GM20431 (cell line): ENCODE results near the gene PGAP6.
"Not testable (repeated sequence)": the region's sequence is repeated elsewhere in the genome, so short reads cannot be mapped to it uniquely, and the experiment has no call there.

Experiments used
- in situ Hi-C: fragments of 300-500 bp; cut with MseI, MboI; formaldehyde crosslinking; loops from one replicate; pipeline ENCODE4 v1.15.0; 2020; ENCODE audit warnings: low sequenced_read_pairs; ENCODE audit not compliant: unreplicated experiment

The PGAP6 gene

DNA sequence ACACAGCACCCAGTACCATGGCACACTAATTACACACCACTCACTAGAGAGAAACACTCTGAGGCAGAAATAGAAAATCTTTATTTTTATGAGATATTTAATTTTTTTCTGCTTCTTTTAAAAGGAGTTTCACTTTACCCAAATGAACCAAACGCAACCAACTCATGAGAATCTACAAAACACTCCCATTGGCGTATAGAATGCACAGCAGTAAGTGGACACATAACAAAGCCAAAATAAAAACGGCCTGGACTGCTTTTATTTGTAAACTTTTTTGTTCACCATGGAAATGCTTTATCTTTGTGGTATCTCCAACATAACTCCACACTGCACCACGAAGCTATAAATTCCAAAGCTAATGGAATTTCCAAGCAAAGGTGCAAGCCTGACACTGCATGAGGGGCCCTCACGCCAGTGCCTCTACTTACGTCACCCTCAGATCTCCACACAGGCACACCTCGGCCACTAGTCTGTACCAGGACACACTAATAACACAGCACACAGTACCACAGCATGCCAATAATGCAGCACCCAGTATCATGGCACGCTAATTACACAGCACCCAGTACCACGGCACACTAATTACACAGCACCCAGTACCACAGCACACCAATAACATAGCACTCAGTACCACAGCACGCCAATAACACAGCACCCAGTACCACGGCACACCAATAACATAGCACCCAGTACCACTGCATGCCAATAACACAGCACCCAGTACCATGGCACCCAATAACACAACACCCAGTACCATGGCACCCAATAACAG, 46.7 kb downstream of the PGAP6 start:
- in situ Hi-C loops, result not testable (repeated sequence)

DNA sequence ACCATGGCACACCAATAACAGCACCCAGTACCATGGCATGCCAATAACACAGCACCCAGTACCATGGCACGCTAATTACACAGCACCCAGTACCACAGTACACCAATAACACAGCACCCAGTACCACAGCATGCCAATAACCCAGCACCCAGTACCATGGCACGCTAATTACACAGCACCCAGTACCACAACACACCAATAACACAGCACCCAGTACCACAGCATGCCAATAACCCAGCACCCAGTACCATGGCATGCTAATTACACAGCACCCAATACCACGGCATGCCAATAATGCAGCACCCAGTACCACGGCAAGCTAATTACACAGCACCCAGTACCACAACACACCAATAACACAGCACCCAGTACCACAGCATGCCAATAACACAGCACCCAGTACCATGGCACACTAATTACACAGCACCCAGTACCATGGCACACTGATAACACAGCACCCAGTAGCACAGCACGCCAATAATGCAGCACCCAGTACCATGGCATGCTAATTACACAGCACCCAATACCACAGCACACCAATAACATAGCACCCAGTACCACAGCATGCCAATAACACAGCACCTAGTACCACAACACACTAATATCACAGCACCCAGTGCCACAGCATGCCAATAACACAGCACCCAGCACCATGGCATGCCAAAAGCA, 47.5 kb downstream of the PGAP6 start:
- in situ Hi-C loops, result not testable (repeated sequence)

DNA sequence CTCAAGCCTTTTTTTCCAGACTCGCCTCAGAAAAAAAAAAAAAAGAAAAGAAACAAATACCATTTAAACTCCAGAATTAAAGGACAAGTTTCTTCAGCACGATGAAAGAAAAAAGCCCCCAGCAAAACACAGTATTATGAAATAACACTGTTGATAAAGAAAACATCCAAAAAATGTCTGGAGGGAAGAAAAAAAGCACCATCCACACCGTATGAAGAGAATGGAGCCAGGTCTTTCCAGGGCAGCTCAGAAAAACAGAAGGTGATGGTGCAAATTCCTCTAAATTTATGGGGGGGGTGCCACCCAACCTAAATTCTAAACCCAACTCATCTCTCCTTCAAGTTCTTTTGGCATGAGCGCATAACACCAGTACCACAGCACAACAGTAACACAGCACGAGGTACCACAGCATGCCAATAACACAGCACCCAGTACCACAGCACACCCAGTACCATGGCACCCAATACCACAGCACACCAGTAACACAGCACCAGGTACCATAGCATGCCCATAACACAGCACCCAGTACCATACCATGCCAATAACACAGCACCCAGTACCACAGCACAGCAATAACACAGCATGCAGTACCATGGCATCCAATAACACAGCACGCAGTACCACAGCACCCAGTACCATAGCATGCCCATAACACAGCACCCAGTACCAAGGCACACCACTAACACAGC, 48.2 kb downstream of the PGAP6 start:
- in situ Hi-C loops, result no loop called here

DNA sequence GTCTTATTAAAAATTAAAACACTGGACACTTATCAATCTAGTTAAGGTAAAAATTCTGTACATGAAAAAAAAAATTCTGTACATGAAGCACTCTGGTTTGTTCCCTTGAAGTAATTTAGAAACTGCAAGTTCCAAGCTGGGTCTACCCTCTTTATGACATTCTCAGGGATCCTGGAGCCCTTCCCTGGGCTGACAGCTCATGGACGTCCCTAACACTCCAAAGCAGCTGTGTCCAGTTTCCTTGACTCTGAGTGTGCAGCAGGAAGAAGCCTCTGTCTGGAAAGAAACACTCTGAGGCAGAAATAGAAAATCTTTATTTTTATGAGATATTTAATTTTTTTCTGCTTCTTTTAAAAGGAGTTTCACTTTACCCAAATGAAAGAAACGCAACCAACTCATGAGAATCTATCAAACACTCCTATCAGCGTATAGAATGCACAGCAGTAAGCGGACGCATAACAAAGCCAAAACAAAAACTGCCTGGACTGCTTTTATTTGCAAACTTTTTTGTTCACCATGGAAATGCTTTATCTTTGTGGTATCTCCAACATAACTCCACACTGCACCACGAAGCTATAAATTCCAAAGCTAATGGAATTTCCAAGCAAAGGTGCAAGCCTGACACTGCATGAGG, 50.5 kb downstream of the PGAP6 start:
- in situ Hi-C loops, result not testable (repeated sequence)

DNA sequence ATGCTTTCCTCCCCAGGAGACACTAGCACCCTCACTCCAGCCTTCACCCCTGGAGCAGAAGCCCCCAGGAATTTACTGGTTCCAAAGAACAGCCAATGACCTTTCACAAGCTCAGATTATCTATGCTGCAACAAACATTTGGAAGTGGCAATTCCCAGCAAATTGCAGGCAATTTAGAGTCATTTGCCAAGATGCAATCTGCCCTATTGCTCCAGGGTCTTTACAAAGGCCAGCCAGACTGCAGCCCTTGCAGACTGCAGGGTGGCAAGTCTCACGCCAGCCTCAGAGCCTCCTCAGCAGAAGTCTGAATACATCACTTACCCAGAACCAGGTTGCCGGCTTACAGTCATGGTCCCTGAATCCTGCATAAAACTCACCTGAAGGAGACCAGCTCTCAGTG, 51.0 kb downstream of the PGAP6 start:
- in situ Hi-C loops, result no loop called here

DNA sequence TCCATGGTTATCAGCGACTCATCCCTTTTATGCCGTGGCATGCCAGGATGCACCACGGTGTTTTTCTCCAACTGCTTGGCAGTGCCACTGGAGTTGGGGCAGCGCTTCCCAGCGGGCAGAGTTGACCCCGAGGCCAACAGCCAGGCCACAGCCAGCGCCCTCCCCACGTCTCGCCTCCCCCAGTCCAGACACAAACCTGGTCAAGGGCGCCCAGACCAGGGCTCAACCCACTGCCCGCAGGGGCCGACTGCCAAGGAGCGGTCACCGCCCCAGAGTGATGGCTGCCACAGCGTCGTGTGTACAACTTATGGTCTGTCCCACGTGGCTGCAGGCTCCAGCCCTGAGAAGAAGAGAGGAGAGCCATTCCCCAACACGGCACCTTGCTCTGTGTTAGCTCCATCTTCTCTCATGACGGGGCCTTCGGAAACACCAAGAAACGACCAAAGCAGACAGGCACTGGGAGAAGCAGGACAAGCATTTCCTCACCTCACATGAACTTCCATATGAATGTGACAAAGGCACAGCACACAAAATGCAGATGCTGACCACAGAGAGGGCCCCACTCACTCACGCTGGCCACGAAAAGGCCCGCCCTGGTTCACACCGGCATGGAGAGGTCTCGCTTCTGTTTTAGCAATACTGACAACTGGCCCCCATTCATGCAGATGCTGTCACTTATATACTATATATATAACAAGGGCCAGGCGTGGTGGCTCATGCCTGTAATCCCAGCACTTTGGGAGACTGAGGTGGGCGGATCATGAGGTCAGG, 56.2 kb downstream of the PGAP6 start:
- in situ Hi-C loops, result no loop called here

DNA sequence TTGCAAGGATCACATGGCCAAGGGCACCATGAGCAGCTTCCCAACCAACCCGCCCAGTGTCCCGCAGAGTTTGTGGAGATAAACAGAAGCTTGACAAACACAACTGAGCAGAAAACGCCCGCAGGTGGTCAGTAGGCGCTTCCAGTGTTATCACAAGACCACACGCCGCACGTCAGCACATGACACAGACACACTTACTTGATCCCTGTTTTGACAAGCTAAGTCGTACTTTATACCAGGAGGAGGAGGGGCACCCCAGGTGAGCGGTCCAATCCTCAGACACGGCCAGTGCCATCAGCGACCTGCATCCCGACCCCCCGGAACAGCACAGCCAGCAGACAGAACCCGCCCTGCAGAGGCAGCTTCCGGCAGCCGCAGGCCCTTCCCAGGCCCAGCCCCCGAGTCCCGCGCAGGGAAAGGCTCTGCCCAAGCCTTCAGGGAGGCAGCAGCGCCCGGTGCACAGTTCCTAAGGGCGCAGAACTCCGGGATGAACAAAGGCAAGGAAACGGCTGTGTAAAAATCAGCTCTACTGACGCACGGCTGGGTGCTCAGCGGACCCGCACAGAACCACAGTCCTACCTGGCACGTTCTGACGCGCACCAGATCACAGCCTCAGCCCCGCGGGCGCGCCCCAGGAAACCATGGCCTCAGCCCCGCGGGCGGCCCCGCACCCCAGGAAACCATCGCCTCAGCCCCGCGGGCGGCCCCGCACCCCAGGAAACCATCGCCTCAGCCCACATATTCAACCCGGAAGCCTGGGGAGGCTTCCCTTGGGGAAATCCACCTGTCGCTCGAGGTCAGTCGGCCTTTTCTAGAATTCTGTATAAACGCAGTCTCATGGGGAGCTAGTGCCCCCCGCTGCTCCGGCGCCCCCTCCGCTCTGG, 57.1 kb downstream of the PGAP6 start:
- in situ Hi-C loops, result no loop called here

DNA sequence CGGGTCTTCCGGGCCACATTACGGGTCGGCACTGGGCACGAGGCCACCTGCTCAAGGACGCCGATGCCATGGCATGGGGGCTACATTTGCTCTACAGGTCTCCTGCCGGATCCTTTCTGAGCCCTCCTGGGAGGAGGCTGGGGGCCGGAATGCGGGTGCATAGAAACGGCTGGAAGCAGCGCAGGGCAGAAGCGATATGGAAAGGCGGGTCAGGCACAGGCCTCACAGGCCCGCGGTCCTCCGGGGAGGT, 57.7 kb downstream of the PGAP6 start:
- in situ Hi-C loops, result no loop called here

DNA sequence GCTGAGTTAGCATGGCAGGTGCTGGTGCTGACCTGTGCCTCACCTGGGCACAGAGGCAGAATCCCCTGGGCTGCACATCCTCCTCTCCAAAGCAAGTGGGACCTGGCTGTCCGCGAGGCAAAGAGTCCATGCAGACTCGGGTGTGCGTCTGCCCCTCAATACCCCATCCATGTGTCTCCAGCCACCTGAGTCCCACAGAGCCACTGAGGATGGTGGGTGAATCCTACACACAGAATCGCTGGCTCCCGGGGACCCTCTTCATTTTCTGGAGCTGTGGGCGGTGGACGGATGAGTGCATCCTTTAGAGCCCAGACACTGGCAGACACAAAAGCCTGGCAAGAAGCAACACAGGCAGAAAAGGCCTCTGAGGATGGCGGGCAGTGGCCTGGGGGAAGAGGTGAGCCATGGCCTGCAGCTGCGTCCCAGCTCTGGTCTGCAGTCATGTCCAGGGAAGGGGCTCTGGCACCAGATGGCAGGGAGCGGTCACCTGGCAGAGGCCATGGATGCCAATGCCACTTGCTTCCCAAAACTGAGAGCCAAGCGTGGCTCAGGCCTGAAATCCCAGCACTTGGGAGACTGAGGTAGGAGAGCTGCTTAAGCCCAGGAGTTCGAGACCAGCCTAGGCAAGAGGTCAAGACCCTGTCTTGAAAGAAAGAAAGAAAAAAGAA, 59.2 kb downstream of the PGAP6 start:
- in situ Hi-C loops, result no loop called here

DNA sequence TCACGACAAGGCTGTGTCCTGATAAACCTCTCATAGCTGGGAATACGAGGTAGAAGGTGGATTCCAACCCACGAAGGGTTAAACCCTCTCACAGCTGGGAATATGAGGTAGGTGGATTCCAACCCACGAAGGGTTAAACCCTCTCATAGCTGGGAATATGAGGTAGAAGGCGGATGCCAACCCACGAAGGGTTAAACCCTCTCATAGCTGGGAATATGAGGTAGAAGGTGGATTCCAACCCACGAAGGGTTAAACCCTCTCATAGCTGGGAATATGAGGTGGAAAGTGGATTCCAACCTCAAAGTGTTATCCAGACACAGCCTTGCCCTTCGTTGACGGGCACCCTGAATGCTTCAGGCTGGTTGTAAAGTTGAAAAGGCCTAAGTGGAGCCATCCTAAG, 60.2 kb downstream of the PGAP6 start:
- in situ Hi-C loops, result no loop called here
